ENCODE measurements around the gene GADL1.
A peak's percentile ranks its signal among the peaks of the same experiment; 100 is the strongest.

GADL1 gene

GRCh38 chr3:30688776-30689641 is 205.5 kb downstream of the GADL1 start:
- Histone ChIP-seq H3K9me3 (ENCODE audit: control insufficient read depth, insufficient read depth, low read depth, low read length) (no peaks in the 10 kb centered on the region), H3K36me3 (ENCODE audit: control insufficient read depth in 2 of 2, insufficient read depth in 1 of 2, low read length in 2 of 2) (peaks cover 0 to 34% of the 10 kb centered on the region in 2 experiments; a peak in 1 of 3 replicates), H3K4me1 (ENCODE audit: control insufficient read depth, insufficient read depth, low read length) (peaks cover 4% of the 10 kb centered on the region), H3K4me3 (ENCODE audit: low read depth, low read length) (no peak overlapping the region), H3K27ac (ENCODE audit: extremely low read depth, low read depth, low read length) (peak overlapping the region; percentile 57)
- ChIA-PET POLR2A (interaction anchor here (1.0 kb wide), 1 partner anchor 82 kb away, joined by 3 read pairs; no protein-coding TSS in a partner anchor), CTCF (interaction anchor here (0.7 to 5.4 kb wide), 4 partner anchors 28 to 491 kb away, joined by 3 to 28 read pairs (median 3); no protein-coding TSS in a partner anchor)
- TF ChIP-seq ZNF280D (tag by site-specific recombination; IDR thresholded peaks at IDR 0.05) (no peak), ZBTB6 (tag by site-specific recombination; IDR thresholded peaks at IDR 0.05) (no peak), ZNF596 (tag by site-specific recombination; IDR thresholded peaks at IDR 0.05) (no peak), PRDM10 (tag by site-specific recombination; IDR thresholded peaks at IDR 0.05) (peak; percentile 51), ZNF664 (tag by site-specific recombination; IDR thresholded peaks at IDR 0.05) (no peak), ZBTB21 (tag by site-specific recombination; IDR thresholded peaks at IDR 0.05) (no peak), ZNF214 (tag by site-specific recombination; IDR thresholded peaks at IDR 0.05; ENCODE audit: borderline replicate concordance) (no peak), MZF1 (tag by site-specific recombination; IDR thresholded peaks at IDR 0.05; ENCODE audit: borderline replicate concordance) (no peak), ZNF311 (tag by site-specific recombination; IDR thresholded peaks at IDR 0.05; ENCODE audit: borderline replicate concordance) (no peak), ZNF18 (tag by site-specific recombination; IDR thresholded peaks at IDR 0.05) (no peak), SP3 (tag by site-specific recombination; IDR thresholded peaks at IDR 0.05) (no peak), PRDM4 (tag by site-specific recombination; IDR thresholded peaks at IDR 0.05) (0 out of 2 replicates have a peak, but pooled peaks have one; percentile 26), BCL6B (tag by site-specific recombination; IDR thresholded peaks at IDR 0.05) (no peak), ZNF571 (tag by site-specific recombination; IDR thresholded peaks at IDR 0.05) (no peak), ZNF701 (tag by site-specific recombination; IDR thresholded peaks at IDR 0.05) (no peak), SP7 (tag by site-specific recombination; IDR thresholded peaks at IDR 0.05) (no peak), CTCF (tag by site-specific recombination; IDR thresholded peaks at IDR 0.05) (no peak), MYNN (tag by site-specific recombination; IDR thresholded peaks at IDR 0.05; ENCODE audit: borderline replicate concordance) (no peak), FEZF1 (tag by site-specific recombination; IDR thresholded peaks at IDR 0.05) (peak; percentile 95), ZNF561 (tag by site-specific recombination; IDR thresholded peaks at IDR 0.05; ENCODE audit: borderline replicate concordance) (no peak)
